Measurements from ENCODE around the gene GMDS.

GMDS gene

DNA sequence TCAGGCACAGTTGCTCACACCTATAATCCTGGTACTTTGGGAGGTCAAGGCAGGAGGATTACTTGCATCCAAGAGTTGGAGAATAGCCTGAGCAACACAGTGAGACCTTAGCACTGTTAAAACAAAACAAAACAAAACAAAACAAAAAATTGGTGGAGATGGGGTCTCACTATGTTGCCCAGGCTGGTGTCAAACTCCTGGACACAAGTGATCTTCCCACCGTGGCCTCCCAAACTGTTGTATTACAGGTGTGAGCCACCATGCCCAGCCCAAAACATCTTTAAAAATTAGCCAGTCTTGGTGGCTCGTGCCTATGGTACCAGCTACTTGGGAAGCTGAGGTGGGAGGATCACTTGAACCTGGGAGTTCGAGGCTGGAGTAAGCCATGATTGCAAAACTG, 120.2 kb downstream of the GMDS start:
- TF ChIP-seq CTCF (IDR thresholded peaks at IDR 0.05) = no peak
- intact Hi-C loops (cut with DNase I; ENCODE audit: low total_unique reads) = loop anchor here (10.0 kb wide), 1 partner anchor 60 kb away; no protein-coding TSS in a partner anchor
- H3K27me3 ChIP-seq = no peaks in the 10 kb centered on the region
- H3K4me3 ChIP-seq = no peak overlapping the region
- DNase-seq = no peak
- no peak overlapping the region for H3K27ac ChIP-seq
- peaks cover 0 to 18% (median 0%) of the 10 kb centered on the region in 4 donors for H3K4me1 ChIP-seq
- H3K9me3 ChIP-seq = no peaks in the 10 kb centered on the region
- no peaks in the 10 kb centered on the region for H3K36me3 ChIP-seq

- peak in 1 of 2 donors; percentile 55 for DNase-seq
- intact Hi-C loops (cut with DNase I; ENCODE audit: low total_unique reads) = loop anchor here (10.0 kb wide), 1 partner anchor 61 kb away; no protein-coding TSS in a partner anchor
- no peak for TF ChIP-seq CTCF (IDR thresholded peaks at IDR 0.05)
- no peaks in the 10 kb centered on the region for H3K36me3 ChIP-seq
- H3K9me3 ChIP-seq = no peaks in the 10 kb centered on the region
- H3K27ac ChIP-seq = no peak overlapping the region
- H3K4me3 ChIP-seq = no peak overlapping the region
- peaks cover 0 to 21% (median 0%) of the 10 kb centered on the region in 4 donors for H3K4me1 ChIP-seq
- no peaks in the 10 kb centered on the region for H3K27me3 ChIP-seq
Observed at GRCh38 chr6:2124260-2124709, 121.1 kb downstream of the GMDS start.

DNA sequence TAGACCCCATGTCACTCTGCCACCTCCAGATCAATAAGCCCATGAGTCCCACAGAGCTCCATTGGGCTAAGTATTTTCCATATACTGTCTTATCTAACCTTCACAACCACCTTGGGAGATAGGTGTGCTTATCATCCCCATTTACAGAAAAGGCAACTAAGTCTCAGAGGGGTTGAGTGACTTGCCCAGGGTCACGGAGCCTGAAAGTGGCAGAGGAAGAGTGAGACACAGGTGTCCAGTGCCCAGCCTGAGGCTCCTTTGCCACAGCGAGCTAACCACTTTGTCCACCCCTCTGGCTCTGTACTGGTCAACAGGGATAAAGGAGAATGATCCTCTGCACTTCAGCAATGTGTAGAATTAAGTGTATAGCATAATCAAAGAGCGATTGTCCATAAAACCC, 124.5 kb downstream of the GMDS start:
- H3K9me3 ChIP-seq = no peaks in the 10 kb centered on the region
- no peak for DNase-seq
- peaks cover 0 to 15% (median 4%) of the 10 kb centered on the region in 4 donors for H3K4me1 ChIP-seq
- no peaks in the 10 kb centered on the region for H3K36me3 ChIP-seq
- no peak overlapping the region for H3K4me3 ChIP-seq
- no peak for TF ChIP-seq CTCF (IDR thresholded peaks at IDR 0.05)
- intact Hi-C loops (cut with DNase I; ENCODE audit: low total_unique reads) = loop anchor here (10.0 kb wide), 1 partner anchor 64 kb away; no protein-coding TSS in a partner anchor
- no peak overlapping the region for H3K27ac ChIP-seq
- H3K27me3 ChIP-seq = no peaks in the 10 kb centered on the region

DNA sequence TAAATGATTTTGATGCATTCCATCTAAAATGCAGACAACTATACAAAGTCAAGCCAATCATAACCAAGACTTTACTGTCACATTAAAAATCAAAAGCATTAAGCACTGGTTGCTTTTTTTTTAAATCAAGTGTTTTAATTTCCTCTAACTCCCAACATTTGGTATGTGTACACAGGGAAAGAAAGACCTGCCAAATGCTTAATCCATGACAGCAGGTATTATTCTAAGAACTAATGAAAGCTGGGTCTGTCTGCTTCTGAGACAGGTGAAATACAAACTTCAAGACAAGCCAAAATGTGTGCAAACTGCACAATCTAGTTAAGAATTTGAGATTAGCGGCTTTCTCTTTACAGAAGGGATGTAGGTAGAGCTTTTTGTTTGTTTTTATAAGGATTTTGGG, 126.1 kb downstream of the GMDS start:
- no peak for TF ChIP-seq CTCF (IDR thresholded peaks at IDR 0.05)
- Histone ChIP-seq H3K27me3 (no peaks in the 10 kb centered on the region), H3K4me1 (peaks cover 0 to 15% (median 4%) of the 10 kb centered on the region in 4 donors), H3K27ac (no peak overlapping the region), H3K9me3 (no peaks in the 10 kb centered on the region), H3K36me3 (no peaks in the 10 kb centered on the region), H3K4me3 (no peak overlapping the region)
- intact Hi-C loops (cut with DNase I; ENCODE audit: low total_unique reads) = no loop called here
- no peak for DNase-seq

GRCh38 chr6:2118136-2118535, 127.3 kb downstream of the GMDS start:
- TF ChIP-seq CTCF (IDR thresholded peaks at IDR 0.05) = no peak
- peaks cover 0 to 15% (median 4%) of the 10 kb centered on the region in 4 donors for H3K4me1 ChIP-seq
- H3K27ac ChIP-seq = peak overlapping the region; percentile 63 to 71
- no peaks in the 10 kb centered on the region for H3K9me3 ChIP-seq
- H3K4me3 ChIP-seq = no peak overlapping the region
- intact Hi-C loops (cut with DNase I; ENCODE audit: low total_unique reads) = no loop called here
- no peaks in the 10 kb centered on the region for H3K27me3 ChIP-seq
- no peaks in the 10 kb centered on the region for H3K36me3 ChIP-seq
- DNase-seq = no peak

DNA sequence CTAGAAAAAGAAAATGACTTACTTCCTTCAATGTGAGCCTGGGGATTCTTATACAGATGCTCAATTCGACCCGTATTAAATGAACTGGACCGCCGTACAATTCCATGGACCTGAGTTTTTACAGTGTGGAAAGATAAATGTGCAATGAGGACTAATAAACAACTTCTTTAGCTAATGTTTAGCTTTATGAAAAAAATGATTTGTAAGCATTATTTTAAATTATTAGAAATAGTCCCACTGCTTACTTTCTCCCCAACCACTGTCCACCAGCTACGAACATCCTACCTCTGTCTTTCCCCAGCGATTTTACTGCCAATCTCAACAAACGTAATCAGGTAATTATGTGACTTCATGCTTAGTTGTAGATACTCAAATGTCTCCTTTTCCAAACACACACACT, 128.0 kb downstream of the GMDS start:
- no peaks in the 10 kb centered on the region for H3K36me3 ChIP-seq
- intact Hi-C loops (cut with DNase I; ENCODE audit: low total_unique reads) = no loop called here
- H3K4me3 ChIP-seq = no peak overlapping the region
- peak overlapping the region; percentile 63 to 71 for H3K27ac ChIP-seq
- TF ChIP-seq CTCF (IDR thresholded peaks at IDR 0.05) = no peak
- peaks cover 0 to 15% (median 4%) of the 10 kb centered on the region in 4 donors for H3K4me1 ChIP-seq
- H3K9me3 ChIP-seq = no peaks in the 10 kb centered on the region
- DNase-seq = no peak
- no peaks in the 10 kb centered on the region for H3K27me3 ChIP-seq

All from tibial artery (tissue), 4 donors.